HCT116 (cell line): ENCODE measurements around the gene CAPN5. TPM values are rescaled to one million over a fixed set of nuclear protein-coding genes. Genes with fewer than 3 reads are reported as not detected.

ENCODE experiments used
- ATAC-seq: fragments of 200-7000 bp; cut with Tn5 transposase; 2 replicates; pipeline ENCODE4 v1.9.1; 2020; ENCODE audit warnings: mild to moderate bottlenecking, moderate library complexity
- BruUV-seq: library from RNA; stranded (reverse); fragments of 400-500 nt; replicated peaks from 2 replicates; lab custom pipeline; 2021; lab: Mats Ljungman, UMichigan
- CTCF ChIA-PET: fragments of 300-600 bp; sonication (Branson Sonifier 250); formaldehyde crosslinking; loops from one replicate; lab custom pipeline; 2021; ENCODE audit warnings: antibody characterized with exemption; lab: Charles Lee
- POLR2A ChIA-PET: fragments of 300-600, 350-600 bp; sonication (Branson Sonifier 250); formaldehyde crosslinking; loops from one replicate; lab custom pipeline; 2021; ENCODE audit warnings: antibody characterized with exemption; lab: Charles Lee
- RAD21 ChIA-PET, 2 experiments: fragments of 300-600 bp; sonication (Branson Sonifier 250); formaldehyde crosslinking; loops; one replicate each; lab custom pipeline; 2023; ENCODE audit warnings: low total read pairs in 2 of 2; ENCODE audit not compliant: uncharacterized antibody in 2 of 2, unreplicated experiment in 2 of 2, low non-redundant PET in 1 of 2; lab: Charles Lee
- DNase-seq: peaks from one replicate; pipeline ENCODE4 v3.0.0-alpha.2; 2010; ENCODE audit warnings: low read depth, low spot score
- H2AFZ ChIP-seq: fragments of 200-600 bp; shearing (Covaris generic), sonication (generic); 2 replicates; pipeline ENCODE4 v1.6.1; 2017; ENCODE audit warnings: low read depth, mixed run types, mixed read lengths, antibody characterized with exemption, low read length; ENCODE audit not compliant: poor library complexity, severe bottlenecking
- H3K27ac ChIP-seq: 2 replicates; pipeline ENCODE4 v1.5.1; 2012; ENCODE audit warnings: low read depth, low read length
- H3K27me3 ChIP-seq: fragments of 200-600 bp; sonication (generic); 2 replicates; pipeline ENCODE4 v1.6.1; 2016; ENCODE audit warnings: mixed run types, low read length, mixed read lengths; ENCODE audit not compliant: insufficient read depth
- H3K36me3 ChIP-seq, 2 experiments: fragments of 200-500 bp in 1 of 2; fragments of 200-600 bp in 1 of 2; sonication (Bioruptor generic) in 1 of 2; sonication (generic) in 1 of 2; 2 replicates each; pipeline versions ENCODE4 v1.5.1 to v1.6.1; 2014 to 2016; ENCODE audit warnings: low read length in 2 of 2, inconsistent platforms in 1 of 2, mixed read lengths in 1 of 2, mixed run types in 1 of 2; ENCODE audit not compliant: insufficient read depth in 2 of 2, control insufficient read depth in 1 of 2
- H3K4me1 ChIP-seq, 2 experiments: fragments of 200-600 bp in 1 of 2; sonication (generic) in 1 of 2; 2 replicates each; pipeline versions ENCODE4 v1.5.1 to v1.6.1; 2012 to 2017; ENCODE audit warnings: low read length in 2 of 2, inconsistent platforms in 1 of 2, mild to moderate bottlenecking in 1 of 2, mixed read lengths in 1 of 2, mixed run types in 1 of 2, moderate library complexity in 1 of 2; ENCODE audit not compliant: insufficient read depth in 2 of 2, control insufficient read depth in 1 of 2
- H3K4me2 ChIP-seq: fragments of 200-600 bp; sonication (generic); 2 replicates; pipeline ENCODE4 v1.6.1; 2017; ENCODE audit warnings: mixed run types, low read length, mixed read lengths
- H3K4me3 ChIP-seq, 2 experiments: fragments of 200-600 bp in 1 of 2; sonication (generic) in 1 of 2; replicated peaks in 1 of 2; 2 replicates each; pipeline ENCODE4 v1.5.1; 2011 to 2016; ENCODE audit warnings: low read length in 2 of 2, control low read depth in 1 of 2, low read depth in 1 of 2, mild to moderate bottlenecking in 1 of 2, mixed read lengths in 1 of 2, mixed run types in 1 of 2
- H3K79me2 ChIP-seq: fragments of 200-600 bp; sonication (generic); 2 replicates; pipeline ENCODE4 v1.6.1; 2017; ENCODE audit warnings: mild to moderate bottlenecking, mixed run types, low read length, moderate library complexity, mixed read lengths; ENCODE audit not compliant: insufficient read depth
- H3K9ac ChIP-seq: fragments of 200-600 bp; sonication (generic); 2 replicates; pipeline ENCODE4 v1.6.1; 2016; ENCODE audit warnings: low read length, mixed read lengths
- H3K9me2 ChIP-seq: fragments of 200-600 bp; sonication (generic), shearing (Covaris generic); 2 replicates; pipeline ENCODE4 v1.6.1; 2017; ENCODE audit warnings: mixed run types, mild to moderate bottlenecking, moderate library complexity; ENCODE audit not compliant: insufficient read depth
- H3K9me3 ChIP-seq, 2 experiments: fragments of 200-500 bp in 1 of 2; fragments of 200-600 bp in 1 of 2; sonication (Bioruptor generic) in 1 of 2; sonication (generic) in 1 of 2; 2 replicates each; pipeline ENCODE4 v1.6.1; 2014 to 2017; ENCODE audit warnings: low read length in 2 of 2, mixed read lengths in 2 of 2, inconsistent platforms in 1 of 2, low read depth in 1 of 2, mild to moderate bottlenecking in 1 of 2, mixed run types in 1 of 2, moderate library complexity in 1 of 2; ENCODE audit not compliant: control insufficient read depth in 1 of 2, insufficient read depth in 1 of 2
- H4K20me1 ChIP-seq: fragments of 200-600 bp; sonication (generic), shearing (Covaris generic); 2 replicates; pipeline ENCODE4 v1.6.1; 2017; ENCODE audit warnings: mixed run types, mild to moderate bottlenecking, moderate library complexity; ENCODE audit not compliant: insufficient read depth
- CEBPB ChIP-seq: IDR thresholded peaks from 2 replicates; pipeline ENCODE4 v1.6.1; 2012; ENCODE audit warnings: low read depth
- EGR1 ChIP-seq: IDR thresholded peaks from 2 replicates; pipeline ENCODE4 v1.6.1; 2012; ENCODE audit warnings: low read depth
- EZH2 ChIP-seq: fragments of 200-600 bp; sonication (generic); IDR thresholded peaks from 2 replicates; pipeline ENCODE4 v1.6.1; 2017; ENCODE audit warnings: antibody characterized with exemption, mixed run types
- EZH2phosphoT487 ChIP-seq: fragments of 200-600 bp; IDR thresholded peaks from 2 replicates; pipeline ENCODE4 v1.6.1; 2018; ENCODE audit warnings: antibody characterized with exemption, borderline replicate concordance
- FOSL1 ChIP-seq: IDR thresholded peaks from 2 replicates; pipeline ENCODE4 v1.6.1; 2012; ENCODE audit warnings: low read depth
- POLR2A ChIP-seq: IDR thresholded peaks from 2 replicates; pipeline ENCODE4 v1.7.0; 2011; ENCODE audit warnings: borderline replicate concordance; ENCODE audit not compliant: insufficient read depth, insufficient read length; ENCODE audit errors: extremely low read depth
- POLR2AphosphoS5 ChIP-seq: IDR thresholded peaks from 2 replicates; pipeline ENCODE4 v1.6.1; 2011; ENCODE audit warnings: mild to moderate bottlenecking, low read depth, low read length, moderate library complexity
- SRF ChIP-seq: IDR thresholded peaks from 2 replicates; pipeline ENCODE4 v1.6.1; 2012; ENCODE audit warnings: low read depth
- YY1 ChIP-seq: IDR thresholded peaks from 2 replicates; pipeline ENCODE4 v1.6.1; 2011; ENCODE audit warnings: low read length, low read depth, moderate library complexity, mild to moderate bottlenecking; ENCODE audit not compliant: insufficient replicate concordance; ENCODE audit errors: extremely low read depth
- ZFX ChIP-seq: fragments of 450-650 bp; IDR thresholded peaks from 2 replicates; pipeline ENCODE4 v1.6.1; 2017
- intact Hi-C: fragments of 100-400 bp; cut with micrococcal nuclease; formaldehyde crosslinking; loops from 2 replicates; pipeline ENCODE4 v1.10.0; 2022
- total RNA-seq: library from RNA; stranded (reverse); gene quantifications from one replicate; pipeline ENCODE4 v1.2.1, GENCODE V29; 2021; ENCODE audit not compliant: unreplicated experiment
- TF ChIP-seq, protein P1 (sequence below), 3 experiments: fragments of 200-600 bp in 1 of 3; sonication (generic) in 1 of 3; IDR thresholded peaks in 2 of 3; conservative IDR thresholded peaks in 1 of 3; 2 replicates each; pipeline ENCODE4 v1.5.1; 2012 to 2017; ENCODE audit warnings: low read depth in 2 of 3, low read length in 2 of 3, antibody characterized with exemption in 1 of 3, borderline replicate concordance in 1 of 3, control low read depth in 1 of 3, mild to moderate bottlenecking in 1 of 3, mixed read lengths in 1 of 3, mixed run types in 1 of 3, moderate library complexity in 1 of 3; ENCODE audit not compliant: insufficient read depth in 1 of 3
- TF ChIP-seq, protein P2 (sequence below): IDR thresholded peaks from 2 replicates; pipeline ENCODE4 v1.6.1; 2012
- TF ChIP-seq, protein P3 (sequence below): IDR thresholded peaks from 2 replicates; pipeline ENCODE4 v1.6.1; 2012

CAPN5 gene
- total RNA-seq, 1 experiment from 2014 or later: 8.6 TPM

DNA sequence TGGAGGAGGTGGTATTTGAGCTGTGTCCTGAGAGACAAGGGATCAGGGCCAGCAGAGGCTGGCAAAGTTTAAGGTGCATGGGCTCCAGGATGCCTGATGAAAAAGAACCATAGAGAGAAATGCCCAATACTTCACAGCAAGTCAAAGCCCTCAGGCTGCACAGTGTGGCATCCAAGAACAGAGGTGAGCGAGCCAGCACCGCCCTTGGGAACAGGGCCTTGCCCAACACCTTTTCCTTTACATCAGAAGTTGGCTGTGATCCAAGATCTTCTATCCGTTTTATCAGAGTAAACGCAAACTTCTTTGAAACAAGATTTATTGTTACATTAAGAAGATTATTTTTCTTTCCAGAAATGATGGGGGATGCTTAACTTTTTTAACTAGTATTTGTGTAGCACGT lies 31.2 kb upstream of the CAPN5 start (continued):
- TF ChIP-seq POLR2A (no peak), EZH2 (no peak), FOSL1 (no peak), ZFX (no peak)
- TF ChIP-seq, protein P1, sequence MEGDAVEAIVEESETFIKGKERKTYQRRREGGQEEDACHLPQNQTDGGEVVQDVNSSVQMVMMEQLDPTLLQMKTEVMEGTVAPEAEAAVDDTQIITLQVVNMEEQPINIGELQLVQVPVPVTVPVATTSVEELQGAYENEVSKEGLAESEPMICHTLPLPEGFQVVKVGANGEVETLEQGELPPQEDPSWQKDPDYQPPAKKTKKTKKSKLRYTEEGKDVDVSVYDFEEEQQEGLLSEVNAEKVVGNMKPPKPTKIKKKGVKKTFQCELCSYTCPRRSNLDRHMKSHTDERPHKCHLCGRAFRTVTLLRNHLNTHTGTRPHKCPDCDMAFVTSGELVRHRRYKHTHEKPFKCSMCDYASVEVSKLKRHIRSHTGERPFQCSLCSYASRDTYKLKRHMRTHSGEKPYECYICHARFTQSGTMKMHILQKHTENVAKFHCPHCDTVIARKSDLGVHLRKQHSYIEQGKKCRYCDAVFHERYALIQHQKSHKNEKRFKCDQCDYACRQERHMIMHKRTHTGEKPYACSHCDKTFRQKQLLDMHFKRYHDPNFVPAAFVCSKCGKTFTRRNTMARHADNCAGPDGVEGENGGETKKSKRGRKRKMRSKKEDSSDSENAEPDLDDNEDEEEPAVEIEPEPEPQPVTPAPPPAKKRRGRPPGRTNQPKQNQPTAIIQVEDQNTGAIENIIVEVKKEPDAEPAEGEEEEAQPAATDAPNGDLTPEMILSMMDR (IDR thresholded peaks at IDR 0.05 in 2 of 3, conservative IDR thresholded peaks at IDR 0.05 in 1 of 3; ENCODE audit: borderline replicate concordance in 1 of 3, insufficient read depth in 1 of 3, low read depth in 2 of 3, low read length in 2 of 3): no peak

DNA sequence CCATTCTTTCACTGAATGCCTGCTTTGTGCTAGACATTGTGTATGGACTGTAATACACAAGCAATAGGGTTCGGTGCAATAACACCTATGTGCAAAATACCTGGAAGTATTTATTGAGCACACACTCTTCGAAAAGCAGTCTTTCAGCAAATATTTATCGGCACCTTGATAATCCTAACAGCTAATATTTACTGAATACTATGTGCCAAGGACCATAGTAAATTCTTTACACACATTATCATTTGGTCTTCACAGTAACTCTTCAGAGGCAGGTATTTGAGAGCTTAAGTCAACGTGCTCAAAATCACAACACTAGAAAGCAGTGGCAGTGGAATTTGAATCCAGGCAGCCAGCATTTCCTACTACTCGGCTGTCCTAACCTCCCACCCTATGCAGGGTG lies 30.4 kb upstream of the CAPN5 start:
- Histone ChIP-seq H3K9me3 (no peaks in the 10 kb centered on the region), H2AFZ (no peak overlapping the region), H3K4me3 (no peak overlapping the region), H3K4me1 (peaks cover 4 to 17% of the 10 kb centered on the region in 2 experiments; a peak in 3 of 4 replicates), H3K79me2 (no peaks in the 10 kb centered on the region), H4K20me1 (no peaks in the 10 kb centered on the region), H3K9ac (no peak overlapping the region), H3K36me3 (no peaks in the 10 kb centered on the region), H3K4me2 (no peak overlapping the region), H3K27me3 (no peaks in the 10 kb centered on the region), H3K9me2 (no peaks in the 10 kb centered on the region), H3K27ac (no peak overlapping the region)
- ChIA-PET POLR2A (no interaction called here), CTCF (interaction anchor here (1.2 to 2.1 kb wide), 4 partner anchors 9 to 118 kb away, joined by 4 to 11 read pairs (median 4); no protein-coding TSS in a partner anchor), RAD21 (no interaction called here)
- intact Hi-C loops: no loop called here
- DNase-seq (no peak), ATAC-seq (no peak)
- TF ChIP-seq SRF (no peak), YY1 (no peak), POLR2AphosphoS5 (no peak), EZH2phosphoT487 (no peak), EGR1 (no peak), CEBPB (no peak)
- TF ChIP-seq, protein P2, sequence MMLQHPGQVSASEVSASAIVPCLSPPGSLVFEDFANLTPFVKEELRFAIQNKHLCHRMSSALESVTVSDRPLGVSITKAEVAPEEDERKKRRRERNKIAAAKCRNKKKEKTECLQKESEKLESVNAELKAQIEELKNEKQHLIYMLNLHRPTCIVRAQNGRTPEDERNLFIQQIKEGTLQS: no peak
- TF ChIP-seq, protein P3, sequence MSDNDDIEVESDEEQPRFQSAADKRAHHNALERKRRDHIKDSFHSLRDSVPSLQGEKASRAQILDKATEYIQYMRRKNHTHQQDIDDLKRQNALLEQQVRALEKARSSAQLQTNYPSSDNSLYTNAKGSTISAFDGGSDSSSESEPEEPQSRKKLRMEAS: no peak
- no TSS peak for BruUV-seq
